Osteoblast (primary cell): ENCODE results near the gene GNL3. TPM values are rescaled to one million over a fixed set of nuclear protein-coding genes. Genes with fewer than 3 reads are reported as not detected.
A peak's percentile ranks its signal among the peaks of the same experiment; 100 is the strongest.

Experiments
- DNase-seq: peaks from one replicate; pipeline ENCODE4 v3.0.0; 2011; ENCODE audit warnings: low spot score, mixed read lengths; ENCODE audit not compliant: insufficient read length; ENCODE audit errors: missing footprints
- H2AFZ ChIP-seq: 2 replicates; pipeline ENCODE4 v1.6.0; 2011; ENCODE audit warnings: mild to moderate bottlenecking, low read length
- H3K27ac ChIP-seq: 2 replicates; pipeline ENCODE4 v1.5.1; 2011; ENCODE audit warnings: mild to moderate bottlenecking, low read depth, low read length, moderate library complexity
- H3K27me3 ChIP-seq: 2 replicates; pipeline ENCODE4 v1.6.0; 2012; ENCODE audit warnings: mild to moderate bottlenecking, control low read depth, inconsistent platforms, low read length, moderate library complexity; ENCODE audit not compliant: insufficient read depth
- H3K36me3 ChIP-seq: 2 replicates; pipeline ENCODE4 v1.5.1; 2011; ENCODE audit warnings: mild to moderate bottlenecking, low read length, control low read depth, moderate library complexity; ENCODE audit not compliant: insufficient read depth
- H3K4me1 ChIP-seq: 2 replicates; pipeline ENCODE4 v1.5.1; 2011; ENCODE audit warnings: mild to moderate bottlenecking, low read length, control low read depth, moderate library complexity; ENCODE audit not compliant: insufficient read depth
- H3K4me2 ChIP-seq: 2 replicates; pipeline ENCODE4 v1.6.0; 2011; ENCODE audit warnings: mild to moderate bottlenecking, low read length; ENCODE audit not compliant: insufficient read depth
- H3K4me3 ChIP-seq: fragments of 200-600 bp; sonication (generic); 3 replicates; pipeline ENCODE4 v1.5.1; 2012; ENCODE audit warnings: mild to moderate bottlenecking, low read length, inconsistent platforms; ENCODE audit not compliant: insufficient read depth
- H3K79me2 ChIP-seq: 2 replicates; pipeline ENCODE4 v1.6.0; 2012; ENCODE audit warnings: mild to moderate bottlenecking, low read length, control low read depth, inconsistent platforms; ENCODE audit not compliant: insufficient read depth
- H3K9me3 ChIP-seq: 2 replicates; pipeline ENCODE4 v1.5.1; 2011; ENCODE audit warnings: low read depth, low read length, control low read depth
- H4K20me1 ChIP-seq: 2 replicates; pipeline ENCODE4 v1.6.0; 2012; ENCODE audit warnings: mild to moderate bottlenecking, low read length, control low read depth; ENCODE audit not compliant: insufficient read depth
- total RNA-seq: library from RNA; depleted of rRNA; stranded (reverse); fragments of >200 nt; gene quantifications from 2 replicates; pipeline ENCODE4 v1.2.3, GENCODE V29; 2012
- TF ChIP-seq, protein P1 (sequence below): IDR thresholded peaks from 2 replicates; pipeline ENCODE4 v1.5.1; 2011; ENCODE audit warnings: mild to moderate bottlenecking, low read depth, low read length, moderate library complexity; ENCODE audit errors: extremely low read depth

GNL3 gene
- total RNA-seq, 1 donor = 129 TPM

DNA sequence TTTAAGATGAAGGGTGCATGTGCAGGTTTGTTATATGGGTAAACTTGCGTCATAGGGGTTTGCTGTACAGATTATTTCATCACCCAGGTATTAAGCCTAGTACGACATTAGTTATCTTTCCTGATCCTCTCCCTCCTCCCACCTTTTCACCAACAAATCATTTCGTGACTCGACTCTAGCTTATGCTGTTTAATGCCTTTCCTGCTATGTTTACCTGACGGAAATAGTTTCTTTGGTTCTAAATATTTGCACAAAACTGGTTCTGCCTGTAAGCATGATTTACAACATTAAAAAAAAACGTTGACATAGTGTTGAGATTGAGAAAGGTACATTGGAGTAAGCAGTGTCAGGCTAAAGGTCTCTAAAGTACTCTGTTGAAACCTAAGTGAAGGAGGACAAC lies 2.4 kb downstream of the GNL3 start:
- peaks cover 31% of the 10 kb centered on the region for H3K4me1 ChIP-seq
- no peak overlapping the region for H3K4me3 ChIP-seq
- H3K4me2 ChIP-seq = peak overlapping the region; percentile 85
- peaks cover 74% of the 10 kb centered on the region for H3K79me2 ChIP-seq
- TF ChIP-seq, protein P1, sequence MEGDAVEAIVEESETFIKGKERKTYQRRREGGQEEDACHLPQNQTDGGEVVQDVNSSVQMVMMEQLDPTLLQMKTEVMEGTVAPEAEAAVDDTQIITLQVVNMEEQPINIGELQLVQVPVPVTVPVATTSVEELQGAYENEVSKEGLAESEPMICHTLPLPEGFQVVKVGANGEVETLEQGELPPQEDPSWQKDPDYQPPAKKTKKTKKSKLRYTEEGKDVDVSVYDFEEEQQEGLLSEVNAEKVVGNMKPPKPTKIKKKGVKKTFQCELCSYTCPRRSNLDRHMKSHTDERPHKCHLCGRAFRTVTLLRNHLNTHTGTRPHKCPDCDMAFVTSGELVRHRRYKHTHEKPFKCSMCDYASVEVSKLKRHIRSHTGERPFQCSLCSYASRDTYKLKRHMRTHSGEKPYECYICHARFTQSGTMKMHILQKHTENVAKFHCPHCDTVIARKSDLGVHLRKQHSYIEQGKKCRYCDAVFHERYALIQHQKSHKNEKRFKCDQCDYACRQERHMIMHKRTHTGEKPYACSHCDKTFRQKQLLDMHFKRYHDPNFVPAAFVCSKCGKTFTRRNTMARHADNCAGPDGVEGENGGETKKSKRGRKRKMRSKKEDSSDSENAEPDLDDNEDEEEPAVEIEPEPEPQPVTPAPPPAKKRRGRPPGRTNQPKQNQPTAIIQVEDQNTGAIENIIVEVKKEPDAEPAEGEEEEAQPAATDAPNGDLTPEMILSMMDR = no peak
- H4K20me1 ChIP-seq = peaks cover 12% of the 10 kb centered on the region
- no peaks in the 10 kb centered on the region for H3K27me3 ChIP-seq
- peak overlapping the region; percentile 49 for H3K27ac ChIP-seq
- H3K9me3 ChIP-seq = no peaks in the 10 kb centered on the region
- no peak for DNase-seq
- H2AFZ ChIP-seq = no peak overlapping the region
- peaks cover 60% of the 10 kb centered on the region for H3K36me3 ChIP-seq

DNA sequence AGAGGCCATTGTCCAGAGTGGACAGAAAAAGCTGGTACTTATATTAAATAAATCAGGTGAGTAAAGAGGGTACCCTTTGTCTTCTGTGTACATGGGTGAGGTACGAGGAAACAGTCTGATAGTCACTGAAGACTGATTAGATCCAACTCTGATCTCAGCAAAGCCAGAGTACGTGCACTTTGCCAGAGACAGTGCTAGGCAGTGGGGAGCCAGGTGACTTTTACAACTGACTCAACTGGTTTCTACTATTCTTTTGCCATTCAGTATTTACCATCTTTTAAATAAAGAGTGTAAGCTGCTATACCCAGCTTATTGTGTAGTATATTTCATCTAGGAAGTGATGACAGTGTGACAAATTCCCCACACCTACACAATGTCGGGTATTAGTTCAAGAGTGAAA lies 3.3 kb downstream of the GNL3 start:
- DNase-seq = no peak
- no peak overlapping the region for H3K4me3 ChIP-seq
- peaks cover 26% of the 10 kb centered on the region for H3K4me1 ChIP-seq
- H3K27ac ChIP-seq = peak overlapping the region; percentile 49
- H4K20me1 ChIP-seq = peaks cover 14% of the 10 kb centered on the region
- H3K79me2 ChIP-seq = peaks cover 65% of the 10 kb centered on the region
- TF ChIP-seq, protein P1 = no peak
- H3K9me3 ChIP-seq = no peaks in the 10 kb centered on the region
- H3K4me2 ChIP-seq = no peak overlapping the region
- H2AFZ ChIP-seq = no peak overlapping the region
- peaks cover 68% of the 10 kb centered on the region for H3K36me3 ChIP-seq
- no peaks in the 10 kb centered on the region for H3K27me3 ChIP-seq

DNA sequence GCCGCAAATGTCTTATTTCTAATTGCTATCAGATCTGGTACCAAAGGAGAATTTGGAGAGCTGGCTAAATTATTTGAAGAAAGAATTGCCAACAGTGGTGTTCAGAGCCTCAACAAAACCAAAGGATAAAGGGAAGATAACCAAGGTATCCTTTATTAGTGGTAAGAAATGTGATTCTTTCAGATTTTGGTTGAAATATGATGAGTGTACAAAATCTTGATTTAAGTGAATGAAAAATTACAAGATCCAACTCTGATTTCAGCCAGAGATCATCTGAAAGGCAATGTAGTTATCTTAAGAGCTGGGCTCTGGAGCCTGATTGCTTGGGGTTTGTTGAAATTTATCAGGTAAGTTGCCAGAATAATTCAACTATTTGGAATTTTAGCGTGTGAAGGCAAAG lies 4.7 kb downstream of the GNL3 start:
- DNase-seq = no peak
- TF ChIP-seq, protein P1 = no peak
- H2AFZ ChIP-seq = no peak overlapping the region
- H3K27ac ChIP-seq = peak overlapping the region; percentile 10
- no peaks in the 10 kb centered on the region for H3K27me3 ChIP-seq
- H3K9me3 ChIP-seq = no peaks in the 10 kb centered on the region
- H3K79me2 ChIP-seq = peaks cover 53% of the 10 kb centered on the region
- H3K4me1 ChIP-seq = peaks cover 19% of the 10 kb centered on the region
- H3K4me2 ChIP-seq = no peak overlapping the region
- peaks cover 80% of the 10 kb centered on the region for H3K36me3 ChIP-seq
- H4K20me1 ChIP-seq = peaks cover 14% of the 10 kb centered on the region
- H3K4me3 ChIP-seq = no peak overlapping the region

DNA sequence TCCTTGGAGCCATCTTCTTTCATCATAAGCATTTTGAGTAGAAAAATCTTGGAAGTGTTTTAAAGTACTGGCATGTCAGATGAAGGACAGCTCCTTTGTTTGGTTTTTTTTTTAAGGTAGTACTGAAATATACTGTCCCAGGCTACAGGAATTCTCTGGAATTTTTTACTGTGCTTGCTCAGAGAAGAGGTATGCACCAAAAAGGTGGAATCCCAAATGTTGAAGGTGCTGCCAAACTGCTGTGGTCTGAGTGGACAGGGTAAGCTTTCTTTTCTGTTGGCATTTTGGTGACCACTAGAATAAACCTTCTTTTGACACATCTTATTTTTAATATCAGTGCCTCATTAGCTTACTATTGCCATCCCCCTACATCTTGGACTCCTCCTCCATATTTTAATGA lies 7.2 kb downstream of the GNL3 start:
- peaks cover 6% of the 10 kb centered on the region for H4K20me1 ChIP-seq
- no peak overlapping the region for H3K4me3 ChIP-seq
- no peak overlapping the region for H2AFZ ChIP-seq
- TF ChIP-seq, protein P1 = no peak
- peaks cover 92% of the 10 kb centered on the region for H3K36me3 ChIP-seq
- H3K79me2 ChIP-seq = peaks cover 36% of the 10 kb centered on the region
- DNase-seq = no peak
- H3K27me3 ChIP-seq = no peaks in the 10 kb centered on the region
- no peak overlapping the region for H3K27ac ChIP-seq
- no peak overlapping the region for H3K4me2 ChIP-seq
- no peaks in the 10 kb centered on the region for H3K9me3 ChIP-seq
- peaks cover 3% of the 10 kb centered on the region for H3K4me1 ChIP-seq
